Prostate gland (tissue), 2 donors: Measurements from ENCODE around the gene ZNF777.
"Not testable (repeated sequence)": the region's sequence is repeated elsewhere in the genome, so short reads cannot be mapped to it uniquely, and the experiment has no call there.

Experiments used
- CTCF ChIP-seq, 4 experiments: fragments of 200-600 bp in 2 of 4; fragments of 450-650 bp in 2 of 4; sonication (generic) in 2 of 4; IDR thresholded peaks; 1 replicate in 3 of 4; 2 replicates in 1 of 4; pipeline ENCODE4 v1.5.1; 2016 to 2019; ENCODE audit warnings: antibody characterized with exemption in 4 of 4, mild to moderate bottlenecking in 2 of 4, moderate library complexity in 2 of 4
- POLR2A ChIP-seq: fragments of 450-650 bp; IDR thresholded peaks from one replicate; pipeline ENCODE4 v1.6.1; 2016; ENCODE audit warnings: antibody characterized with exemption, mild to moderate bottlenecking
- POLR2AphosphoS5 ChIP-seq: sonication (generic); formaldehyde crosslinking; IDR thresholded peaks from one replicate; pipeline ENCODE4 v1.6.1; 2017; ENCODE audit warnings: antibody characterized with exemption

GRCh38 chr7:149413083-149413482 lies 47.8 kb downstream of the ZNF777 start:
- TF ChIP-seq CTCF (IDR thresholded peaks at IDR 0.05); POLR2AphosphoS5; POLR2A: not testable (repeated sequence)
